Measurements from ENCODE around the gene TSGA10. TPM values are rescaled to one million over a fixed set of nuclear protein-coding genes. Genes with fewer than 3 reads are reported as not detected.

TSGA10 gene
- total RNA-seq (10 to 100 TPM in 1 of 9 donors, 1 to 10 TPM in 8; 1.3 to 63.7 (median 2.9) TPM), polyA plus RNA-seq (1 to 10 TPM in 1 of 2 donors, under 1 TPM in 1; 0.75 to 1.7 TPM)
- long read RNA-seq, donor 1, result 0 reads
- long read RNA-seq, donor 2, partial matches to known transcripts, result 1 of 5 reads
- long read RNA-seq, donor 2, other reads (novel, unspliced or antisense), result 4 of 5 reads
- long read RNA-seq, donor 3, result 0 reads

DNA sequence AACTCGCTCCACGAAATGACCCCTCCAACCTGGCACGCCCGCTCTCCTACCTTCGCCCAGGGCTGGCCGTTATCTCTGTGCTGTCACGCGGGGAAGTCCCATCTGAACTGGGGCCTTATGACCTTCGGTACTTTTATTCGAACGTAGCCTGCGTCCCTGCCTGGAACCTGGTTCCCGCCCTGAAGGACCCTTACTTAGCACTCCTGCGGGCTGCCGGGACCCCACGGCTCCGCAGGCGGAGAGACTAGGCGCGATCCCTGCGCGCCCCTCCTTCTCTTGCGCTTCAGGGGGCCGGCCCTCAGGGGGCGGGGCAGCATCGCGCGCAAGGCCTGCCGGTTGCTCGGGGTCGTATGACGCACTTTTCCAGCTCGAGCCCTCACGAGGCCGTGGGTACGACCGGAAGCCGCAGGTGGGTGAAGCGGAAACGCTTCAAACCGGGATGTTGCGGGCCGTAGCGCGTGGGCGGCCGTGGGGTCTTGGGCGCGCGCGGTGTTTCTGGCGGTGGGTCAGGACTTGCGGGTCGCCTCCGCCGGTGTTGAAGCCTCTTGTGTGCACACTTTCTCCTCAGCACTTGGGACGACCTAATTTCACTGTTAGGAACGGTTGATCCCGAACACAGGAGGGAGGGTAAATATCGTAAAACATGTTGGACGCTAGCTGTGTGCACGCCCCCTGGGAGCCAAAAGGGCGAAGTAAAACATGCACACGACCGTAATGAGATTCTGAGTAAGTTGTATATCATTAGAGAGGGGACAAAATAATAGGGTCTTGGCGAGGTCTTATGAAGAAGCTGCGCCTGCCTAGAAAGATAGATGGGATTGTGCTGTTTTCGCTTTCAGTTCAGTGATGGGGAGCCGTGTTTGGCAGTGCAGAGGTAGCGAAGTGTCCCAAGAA lies at the start of gene TSGA10, which contains the start of gene LIPT1:
Gene TSGA10 (minus strand): TSS at position 300 of the 894 bp plus-strand sequence. CDS start 45,503 bp downstream, outside the sequence.
Gene LIPT1 (plus strand): TSS at position 325 of the 894 bp plus-strand sequence. CDS start 6,991 bp downstream, outside the sequence.
- Histone ChIP-seq H3K36me3 (peaks cover 0 to 36% (median 29%) of the 10 kb centered on the region in 9 donors), H3K27me3 (no peaks in the 10 kb centered on the region), H3K4me1 (peaks cover 0 to 27% (median 16%) of the 10 kb centered on the region in 12 donors), H3K4me3 (peak within 1 kb of the TSS; percentile 51 to 84 (median 72)), H3K27ac (peak within 1 kb of the TSS; percentile 45 to 93 (median 90)), H3K9me3 (no peaks in the 10 kb centered on the region)
- TF ChIP-seq, protein P1, sequence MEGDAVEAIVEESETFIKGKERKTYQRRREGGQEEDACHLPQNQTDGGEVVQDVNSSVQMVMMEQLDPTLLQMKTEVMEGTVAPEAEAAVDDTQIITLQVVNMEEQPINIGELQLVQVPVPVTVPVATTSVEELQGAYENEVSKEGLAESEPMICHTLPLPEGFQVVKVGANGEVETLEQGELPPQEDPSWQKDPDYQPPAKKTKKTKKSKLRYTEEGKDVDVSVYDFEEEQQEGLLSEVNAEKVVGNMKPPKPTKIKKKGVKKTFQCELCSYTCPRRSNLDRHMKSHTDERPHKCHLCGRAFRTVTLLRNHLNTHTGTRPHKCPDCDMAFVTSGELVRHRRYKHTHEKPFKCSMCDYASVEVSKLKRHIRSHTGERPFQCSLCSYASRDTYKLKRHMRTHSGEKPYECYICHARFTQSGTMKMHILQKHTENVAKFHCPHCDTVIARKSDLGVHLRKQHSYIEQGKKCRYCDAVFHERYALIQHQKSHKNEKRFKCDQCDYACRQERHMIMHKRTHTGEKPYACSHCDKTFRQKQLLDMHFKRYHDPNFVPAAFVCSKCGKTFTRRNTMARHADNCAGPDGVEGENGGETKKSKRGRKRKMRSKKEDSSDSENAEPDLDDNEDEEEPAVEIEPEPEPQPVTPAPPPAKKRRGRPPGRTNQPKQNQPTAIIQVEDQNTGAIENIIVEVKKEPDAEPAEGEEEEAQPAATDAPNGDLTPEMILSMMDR (IDR thresholded peaks at IDR 0.05), result peak in 4 of 12 donors; percentile 10 to 19 (median 15)
- peak; percentile 21 to 83 for TF ChIP-seq POLR2A (IDR thresholded peaks at IDR 0.05)
- 0 to 1% (median 0%) methylated on average over 24 to 70 of the region's 70 CpGs for WGBS, 4 donors
- intact Hi-C loops (cut with DNase I), result loop anchor here in 4 of 10 donors (1.0 to 10.0 kb wide), 4 partner anchors 14 to 340 kb away; partner anchors contain the start of genes EIF5B (in 2 of the 4), TXNDC9 (in 2 of the 4), C2orf15 (in 1 of the 4) and MITD1 (in 1 of the 4)
- ATAC-seq (peak; percentile 98 to 99 (median 99)), DNase-seq (peak; percentile 93 to 95 (median 94))

GRCh38 chr2:99201959-99202678 lies 47.4 kb upstream of the TSGA10 start:
- no peak for ATAC-seq
- Histone ChIP-seq H3K27ac (no peak overlapping the region), H3K9me3 (no peaks in the 10 kb centered on the region), H3K27me3 (no peaks in the 10 kb centered on the region), H3K4me1 (no peaks in the 10 kb centered on the region), H3K4me3 (no peak overlapping the region), H3K36me3 (peaks cover 0 to 26% (median 14%) of the 10 kb centered on the region in 9 donors)
- intact Hi-C loops (cut with DNase I), result no loop called here
- TF ChIP-seq, protein P1 (IDR thresholded peaks at IDR 0.05), result peak in 1 of 12 donors; percentile 26
- no peak for TF ChIP-seq POLR2A (IDR thresholded peaks at IDR 0.05)
- 90 to 93% (median 91%) methylated on average over 4 of the region's 4 CpGs for WGBS, 4 donors
- no peak for DNase-seq

- ATAC-seq (no peak), DNase-seq (no peak)
- intact Hi-C loops (cut with DNase I), result no loop called here
- no peaks in the 10 kb centered on the region for H3K9me3 ChIP-seq
- 86 to 95% (median 94%) methylated on average over 7 of the region's 7 CpGs for WGBS, 4 donors
- peaks cover 0 to 45% (median 32%) of the 10 kb centered on the region in 9 donors for H3K36me3 ChIP-seq
- no peaks in the 10 kb centered on the region for H3K4me1 ChIP-seq
- no peaks in the 10 kb centered on the region for H3K27me3 ChIP-seq
- no peak for TF ChIP-seq POLR2A (IDR thresholded peaks at IDR 0.05)
- TF ChIP-seq, protein P1 (IDR thresholded peaks at IDR 0.05), result no peak
- H3K4me3 ChIP-seq, result no peak overlapping the region
- no peak overlapping the region for H3K27ac ChIP-seq
Observed at GRCh38 chr2:99200076-99200800, 45.5 kb upstream of the TSGA10 start.
